Stimulated activated effector memory CD8-positive, alpha-beta T cell treated with anti-CD3 and anti-CD28 coated beads, Interleukin-12 subunit alpha, Interleukin-12 subunit beta, amount 100 ng/mL, for 72 hours (primary cell): ENCODE data around the gene HAND2.

Source experiments
- ATAC-seq: fragments of 150-1000 bp; cut with Tn5 transposase; 2 replicates; pipeline ENCODE4 v1.10.0; 2021
- DNase-seq, 2 donors: peaks; one replicate each; pipeline ENCODE4 v3.0.0; 2021 to 2022; ENCODE audit warnings: low spot score in 2 of 2
- H3K27ac Mint-ChIP-seq: one replicate; pipeline ENCODE4 v1.8.0; 2022; ENCODE audit warnings: mild to moderate bottlenecking, mixed read lengths
- H3K36me3 Mint-ChIP-seq: one replicate; pipeline ENCODE4 v1.8.0; 2022; ENCODE audit warnings: mild to moderate bottlenecking, mixed read lengths
- H3K4me1 Mint-ChIP-seq: one replicate; pipeline ENCODE4 v1.8.0; 2022; ENCODE audit warnings: mixed read lengths
- H3K4me3 Mint-ChIP-seq: one replicate; pipeline ENCODE4 v1.8.0; 2022; ENCODE audit warnings: mild to moderate bottlenecking, mixed read lengths
- H3K9me3 Mint-ChIP-seq: one replicate; pipeline ENCODE4 v1.8.0; 2022; ENCODE audit warnings: mixed read lengths

HAND2 gene

GRCh38 chr4:173489514-173489913 is 40.5 kb downstream of the HAND2 start:
- no peak for DNase-seq

GRCh38 chr4:173488656-173489055 is 41.4 kb downstream of the HAND2 start:
- DNase-seq (no peak), ATAC-seq (no peak)
- H3K36me3 Mint-ChIP-seq, result no peaks in the 10 kb centered on the region
- no peaks in the 10 kb centered on the region for H3K9me3 Mint-ChIP-seq
- no peak overlapping the region for H3K4me3 Mint-ChIP-seq
- H3K4me1 Mint-ChIP-seq, result peaks cover 10% of the 10 kb centered on the region
- no peak overlapping the region for H3K27ac Mint-ChIP-seq

More at GRCh38 chr4:173489514-173489913, 40.5 kb downstream of the HAND2 start:
- Mint-ChIP-seq H3K36me3 (no peaks in the 10 kb centered on the region), H3K4me3 (no peak overlapping the region), H3K4me1 (peaks cover 16% of the 10 kb centered on the region), H3K9me3 (no peaks in the 10 kb centered on the region), H3K27ac (no peak overlapping the region)
- no peak for ATAC-seq

GRCh38 chr4:173488074-173488473 is 42.0 kb downstream of the HAND2 start:
- no peak overlapping the region for H3K27ac Mint-ChIP-seq
- no peaks in the 10 kb centered on the region for H3K9me3 Mint-ChIP-seq
- DNase-seq, result no peak
- H3K4me1 Mint-ChIP-seq, result peaks cover 10% of the 10 kb centered on the region
- no peaks in the 10 kb centered on the region for H3K36me3 Mint-ChIP-seq
- ATAC-seq, result no peak
- no peak overlapping the region for H3K4me3 Mint-ChIP-seq

- DNase-seq, result no peak
- H3K9me3 Mint-ChIP-seq, result no peaks in the 10 kb centered on the region
- ATAC-seq, result no peak
- no peaks in the 10 kb centered on the region for H3K36me3 Mint-ChIP-seq
- H3K27ac Mint-ChIP-seq, result no peak overlapping the region
- peaks cover 10% of the 10 kb centered on the region for H3K4me1 Mint-ChIP-seq
- H3K4me3 Mint-ChIP-seq, result no peak overlapping the region
Observed at GRCh38 chr4:173486714-173487392, 43.2 kb downstream of the HAND2 start.

- Mint-ChIP-seq H3K4me3 (no peak overlapping the region), H3K4me1 (no peaks in the 10 kb centered on the region), H3K9me3 (no peaks in the 10 kb centered on the region), H3K36me3 (no peaks in the 10 kb centered on the region), H3K27ac (no peak overlapping the region)
- DNase-seq, result no peak
- peak; percentile 73 for ATAC-seq
Observed at GRCh38 chr4:173485164-173485563, 44.9 kb downstream of the HAND2 start.

- Mint-ChIP-seq H3K27ac (no peak overlapping the region), H3K4me1 (no peaks in the 10 kb centered on the region), H3K36me3 (no peaks in the 10 kb centered on the region), H3K9me3 (no peaks in the 10 kb centered on the region), H3K4me3 (no peak overlapping the region)
- no peak for DNase-seq
- peak; percentile 16 for ATAC-seq
Observed at GRCh38 chr4:173482330-173482931, 47.6 kb downstream of the HAND2 start.

- no peak overlapping the region for H3K27ac Mint-ChIP-seq
Observed at GRCh38 chr4:173478913-173479283, 51.1 kb downstream of the HAND2 start.

GRCh38 chr4:173478201-173478912 is 51.7 kb downstream of the HAND2 start:
- Mint-ChIP-seq H3K36me3 (no peaks in the 10 kb centered on the region), H3K27ac (no peak overlapping the region), H3K9me3 (no peaks in the 10 kb centered on the region), H3K4me1 (no peaks in the 10 kb centered on the region), H3K4me3 (no peak overlapping the region)
- DNase-seq (no peak), ATAC-seq (no peak)

More at GRCh38 chr4:173478913-173479283, 51.1 kb downstream of the HAND2 start:
- Mint-ChIP-seq H3K9me3 (no peaks in the 10 kb centered on the region), H3K4me1 (no peaks in the 10 kb centered on the region), H3K4me3 (no peak overlapping the region), H3K36me3 (no peaks in the 10 kb centered on the region)
- DNase-seq (no peak), ATAC-seq (no peak)

GRCh38 chr4:173477016-173477415 is 53.0 kb downstream of the HAND2 start:
- Mint-ChIP-seq H3K36me3 (no peaks in the 10 kb centered on the region), H3K4me1 (no peaks in the 10 kb centered on the region), H3K4me3 (no peak overlapping the region), H3K9me3 (no peaks in the 10 kb centered on the region), H3K27ac (no peak overlapping the region)
- ATAC-seq, result no peak
- no peak for DNase-seq
